Left lobe of liver (tissue), 2 donors: Measurements from ENCODE around the gene NTRK1. TPM values are rescaled to one million over a fixed set of nuclear protein-coding genes. Genes with fewer than 3 reads are reported as not detected.
"Not testable (repeated sequence)": the region's sequence is repeated elsewhere in the genome, so short reads cannot be mapped to it uniquely, and the experiment has no call there.

Source experiments
- ATAC-seq: fragments of 200-7000 bp; cut with Tn5 transposase; one replicate; pipeline ENCODE4 v1.9.1; 2020; ENCODE audit warnings: mild to moderate bottlenecking, moderate library complexity
- DNase-seq: peaks from one replicate; pipeline ENCODE4 v3.0.0-alpha.2; 2020; ENCODE audit warnings: low spot score
- total RNA-seq: library from RNA; stranded (reverse); gene quantifications from one replicate; pipeline ENCODE4 v1.2.1, GENCODE V29; 2021
- donor health status: DM: no; HTN: no; CAD: no; lungs with moderate emphysema.
- donor health status: DM: no; HTN: yes; CAD: no.

The NTRK1 gene
- total RNA-seq, 1 donor from 2014 or later: not detected

GRCh38 chr1:156910309-156910782, 49.7 kb downstream of the NTRK1 start:
- DNase-seq (no peak), ATAC-seq (peak; percentile 70)

- DNase-seq (no peak), ATAC-seq (no peak)
Measured at GRCh38 chr1:156911577-156912298, 51.1 kb downstream of the NTRK1 start.

GRCh38 chr1:156912310-156912709, 51.6 kb downstream of the NTRK1 start:
- no peak for DNase-seq

GRCh38 chr1:156912861-156913808, 52.5 kb downstream of the NTRK1 start:
- DNase-seq (no peak), ATAC-seq (peak; percentile 68)

More at GRCh38 chr1:156912310-156912709, 51.6 kb downstream of the NTRK1 start:
- no peak for ATAC-seq

GRCh38 chr1:156913809-156914387, 53.2 kb downstream of the NTRK1 start:
- ATAC-seq: no peak
- no peak for DNase-seq

GRCh38 chr1:156914440-156914856, 53.8 kb downstream of the NTRK1 start:
- ATAC-seq (no peak), DNase-seq (no peak)

- DNase-seq: peak; percentile 60
- ATAC-seq: peak; percentile 90
Measured at GRCh38 chr1:156920233-156921052, 59.8 kb downstream of the NTRK1 start, which contains the start of gene LRRC71. TSS of gene LRRC71 (plus strand) at chr1:156920632. CDS start at chr1:156920804, 172 bp downstream.

- DNase-seq (no peak), ATAC-seq (no peak)
Measured at GRCh38 chr1:156921053-156921529, 60.4 kb downstream of the NTRK1 start.

- no peak for DNase-seq
Measured at GRCh38 chr1:156922986-156923669, 62.5 kb downstream of the NTRK1 start.

GRCh38 chr1:156923670-156924477, 63.2 kb downstream of the NTRK1 start:
- no peak for ATAC-seq
- no peak for DNase-seq

More at GRCh38 chr1:156922986-156923669, 62.5 kb downstream of the NTRK1 start:
- ATAC-seq: no peak

GRCh38 chr1:156924478-156925153, 64.0 kb downstream of the NTRK1 start:
- no peak for ATAC-seq
- no peak for DNase-seq

GRCh38 chr1:156925154-156926010, 64.7 kb downstream of the NTRK1 start:
- ATAC-seq (no peak), DNase-seq (no peak)

GRCh38 chr1:156926175-156926574, 65.5 kb downstream of the NTRK1 start:
- no peak for DNase-seq
- ATAC-seq: no peak

- ATAC-seq, DNase-seq: not testable (repeated sequence)
Measured at GRCh38 chr1:156926695-156927094, 66.0 kb downstream of the NTRK1 start.

- ATAC-seq: peak; percentile 80
- DNase-seq: peak; percentile 66
Measured at GRCh38 chr1:156927215-156928042, 66.8 kb downstream of the NTRK1 start.

GRCh38 chr1:156928043-156928602, 67.5 kb downstream of the NTRK1 start:
- ATAC-seq (no peak), DNase-seq (no peak)
